NOMO-1 treated with dmso at 0.1 percent for 144 hours (cell line): ENCODE measurements around the gene CLRN3.

Experiments used
- DNase-seq: peaks from one replicate; lab custom pipeline; 2025; ENCODE audit not compliant: unreplicated experiment; lab: John Stamatoyannopoulos, UW

The CLRN3 gene

DNA sequence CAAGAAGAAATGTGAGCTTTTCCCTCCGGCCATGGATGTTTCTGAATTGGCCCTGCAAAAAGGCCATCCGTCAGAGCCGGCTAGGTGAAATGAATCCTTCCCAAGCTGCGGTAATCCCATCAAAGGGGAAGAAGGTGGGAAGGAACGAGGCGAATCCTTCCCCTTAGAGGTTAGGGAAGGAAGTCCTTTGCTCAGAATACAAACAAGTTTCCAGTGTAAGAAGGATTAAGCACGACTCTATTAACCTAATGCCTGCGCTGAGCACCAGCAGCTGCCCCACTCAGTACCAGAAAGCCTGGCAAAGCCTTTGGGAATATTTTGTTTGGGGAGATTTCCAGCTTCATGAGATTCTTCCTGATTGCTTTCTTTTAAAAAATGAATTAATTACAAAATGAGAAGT lies 42.8 kb downstream of the CLRN3 start:
- no peak for DNase-seq

DNA sequence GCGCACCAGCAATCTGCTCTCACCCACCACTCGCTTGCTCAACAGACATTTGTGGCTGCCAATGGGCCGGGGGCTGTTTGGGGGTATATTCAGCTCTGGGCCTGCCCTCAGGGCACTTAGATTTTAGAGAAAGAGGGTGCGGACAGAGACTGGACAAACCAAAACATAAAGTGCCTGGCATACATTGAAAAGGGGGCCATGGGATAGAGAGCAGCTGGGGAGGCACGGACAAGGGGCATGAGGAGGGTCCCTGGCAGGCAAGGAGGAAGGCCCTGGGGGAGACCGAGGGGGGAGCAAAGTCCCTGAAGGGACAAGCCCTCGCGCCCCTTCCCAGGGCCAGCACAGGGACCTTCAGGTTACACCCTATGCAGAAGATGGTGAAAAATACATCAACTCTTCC lies 43.5 kb downstream of the CLRN3 start:
- no peak for DNase-seq

DNA sequence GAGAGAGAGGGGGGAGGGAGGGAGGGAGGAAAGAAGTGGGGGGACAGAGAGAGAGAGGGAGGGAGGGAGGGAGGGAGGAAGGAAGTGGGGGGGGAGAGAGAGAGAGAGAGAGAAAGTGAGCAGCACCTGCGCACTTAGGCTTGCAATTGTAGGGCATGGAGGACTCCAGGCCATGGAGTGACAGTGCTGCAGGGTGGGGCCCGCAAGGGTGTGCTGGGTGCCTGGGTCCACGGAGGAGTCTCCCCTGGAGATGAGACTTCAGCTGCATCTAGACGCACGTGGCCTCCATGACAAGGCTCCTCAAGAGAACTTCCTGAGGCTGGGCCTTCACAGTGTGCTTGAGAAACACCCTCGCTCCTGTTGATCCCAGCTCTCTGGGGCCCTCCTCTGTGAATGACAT lies 44.5 kb downstream of the CLRN3 start:
- no peak for DNase-seq

GRCh38 chr10:127845756-127846155 lies 47.0 kb downstream of the CLRN3 start:
- no peak for DNase-seq

GRCh38 chr10:127840884-127841283 lies 51.9 kb downstream of the CLRN3 start:
- DNase-seq, result no peak

GRCh38 chr10:127836966-127837365 lies 55.8 kb downstream of the CLRN3 start:
- no peak for DNase-seq

GRCh38 chr10:127836176-127836575 lies 56.6 kb downstream of the CLRN3 start:
- no peak for DNase-seq

GRCh38 chr10:127834791-127835190 lies 58.0 kb downstream of the CLRN3 start:
- DNase-seq, result no peak

DNA sequence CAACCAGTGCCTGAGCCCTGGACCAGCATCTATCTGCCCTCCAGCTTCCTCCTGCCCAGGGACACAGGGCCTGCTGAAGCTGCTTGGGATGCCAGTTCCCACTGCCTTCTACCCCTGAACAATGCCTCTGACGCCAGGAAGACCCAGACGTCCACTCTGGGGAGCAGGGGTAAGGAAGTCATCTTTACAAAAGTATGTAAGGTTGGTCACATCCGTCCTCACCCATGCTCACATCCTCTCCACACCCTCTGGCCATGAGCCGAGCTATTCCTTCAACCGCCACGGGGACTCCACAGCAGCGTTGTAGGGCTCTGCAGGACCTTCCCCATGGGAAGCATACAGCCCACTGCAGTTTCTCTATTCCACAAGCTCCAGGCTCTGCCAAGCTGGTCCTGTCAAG lies 58.5 kb downstream of the CLRN3 start:
- DNase-seq, result no peak

GRCh38 chr10:127833804-127834203 lies 58.9 kb downstream of the CLRN3 start:
- DNase-seq, result no peak

GRCh38 chr10:127832501-127832900 lies 60.2 kb downstream of the CLRN3 start:
- DNase-seq, result no peak

- DNase-seq, result no peak
These were observed 62.3 kb downstream of the CLRN3 start for GRCh38 chr10:127830414-127830813.
